ENCODE measurements around the gene FAM98C.
"Not testable (repeated sequence)": the region's sequence is repeated elsewhere in the genome, so short reads cannot be mapped to it uniquely, and the experiment has no call there.

Gene FAM98C

GRCh38 chr19:38399537-38399936 is 3.4 kb upstream of the FAM98C start:
- DNase-seq, result no peak

DNA sequence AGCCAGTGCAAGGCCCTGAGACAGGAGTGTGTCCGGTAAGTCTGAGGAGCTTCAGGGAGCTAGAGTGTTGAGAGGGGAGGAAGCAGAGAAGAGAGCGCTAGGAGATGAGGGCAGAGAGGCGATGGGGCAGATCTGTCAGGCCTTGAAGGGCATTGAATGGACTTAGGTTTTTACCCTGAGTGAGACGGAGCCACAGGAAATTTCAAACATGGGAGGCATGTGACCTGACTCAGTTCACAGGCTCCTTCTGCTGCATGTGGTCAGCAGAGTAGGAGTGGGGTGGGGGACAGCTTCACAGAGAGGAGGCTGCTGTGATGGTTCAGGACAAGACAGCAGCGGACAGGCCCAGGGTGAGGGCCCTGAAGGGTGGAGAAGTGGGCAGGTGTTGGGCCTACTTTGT is 2.5 kb upstream of the FAM98C start:
- DNase-seq, result no peak

- no peak for DNase-seq
Measured at GRCh38 chr19:38401148-38401547, 1.7 kb upstream of the FAM98C start.

DNA sequence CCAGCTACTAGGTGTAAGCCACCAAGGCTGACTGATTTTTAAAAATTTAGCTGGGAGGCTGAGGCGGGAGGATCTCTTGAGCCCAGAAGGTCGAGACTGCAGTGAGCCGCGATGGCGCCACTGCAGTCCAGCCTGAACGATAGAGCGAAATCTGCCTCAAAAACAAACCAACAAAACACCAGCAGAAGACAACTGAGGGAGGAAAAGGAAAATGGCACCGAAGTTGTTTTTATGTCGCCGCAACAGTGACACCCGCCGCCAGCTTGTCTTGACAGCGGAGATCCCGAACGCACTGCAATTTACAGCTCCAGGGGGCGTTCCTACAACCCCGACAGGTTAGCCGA is 298 bp upstream of the FAM98C start:
- no peak for DNase-seq

- DNase-seq, result no peak
Measured at GRCh38 chr19:38404858-38405257, 2.0 kb downstream of the FAM98C start.

DNA sequence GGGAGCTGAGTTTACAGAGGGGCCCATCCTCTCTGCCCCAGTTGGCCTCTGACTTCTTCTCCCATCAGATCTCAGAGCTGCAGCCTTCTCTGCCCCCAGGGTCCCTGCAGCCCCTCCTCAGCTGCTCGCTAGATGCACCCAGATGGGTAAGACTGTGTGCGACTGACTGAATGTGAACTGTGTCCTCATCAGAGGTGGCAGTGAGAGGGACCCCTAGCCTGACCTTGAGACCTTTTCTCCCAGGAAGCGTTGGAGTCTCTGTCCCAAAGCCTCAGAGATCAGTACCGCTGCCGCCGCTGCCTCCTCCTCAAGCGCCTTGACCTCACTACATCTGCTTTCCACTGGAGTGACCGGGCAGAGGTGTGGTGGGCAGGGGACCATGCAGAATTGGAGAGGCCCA is 2.4 kb downstream of the FAM98C start:
- no peak for DNase-seq

GRCh38 chr19:38409631-38410133 is 6.8 kb downstream of the FAM98C start:
- no peak for DNase-seq

GRCh38 chr19:38410407-38410806 is 7.5 kb downstream of the FAM98C start:
- not testable (repeated sequence) for DNase-seq

- no peak for DNase-seq
Measured at GRCh38 chr19:38411041-38411712, 8.3 kb downstream of the FAM98C start.

DNA sequence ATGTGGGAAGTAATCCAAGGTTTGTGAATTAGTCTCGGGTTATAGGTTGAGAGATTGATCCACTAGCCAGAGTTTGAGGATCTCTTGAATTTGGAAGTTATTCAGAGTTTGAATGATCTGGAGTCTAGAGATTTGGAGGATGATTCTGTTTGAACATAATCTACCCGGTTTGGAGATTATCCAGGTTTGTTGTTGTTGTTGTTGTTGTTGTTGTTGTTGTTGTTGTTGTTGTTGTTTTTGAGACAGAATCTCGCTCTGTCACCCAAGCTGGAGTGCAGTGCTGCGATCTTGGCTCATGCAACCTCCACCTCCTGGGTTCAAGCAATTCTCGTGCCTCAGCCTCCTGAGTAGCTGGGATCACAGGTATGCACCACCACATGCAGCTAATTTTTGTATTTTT is 9.0 kb downstream of the FAM98C start:
- DNase-seq, result not testable (repeated sequence)

DNA sequence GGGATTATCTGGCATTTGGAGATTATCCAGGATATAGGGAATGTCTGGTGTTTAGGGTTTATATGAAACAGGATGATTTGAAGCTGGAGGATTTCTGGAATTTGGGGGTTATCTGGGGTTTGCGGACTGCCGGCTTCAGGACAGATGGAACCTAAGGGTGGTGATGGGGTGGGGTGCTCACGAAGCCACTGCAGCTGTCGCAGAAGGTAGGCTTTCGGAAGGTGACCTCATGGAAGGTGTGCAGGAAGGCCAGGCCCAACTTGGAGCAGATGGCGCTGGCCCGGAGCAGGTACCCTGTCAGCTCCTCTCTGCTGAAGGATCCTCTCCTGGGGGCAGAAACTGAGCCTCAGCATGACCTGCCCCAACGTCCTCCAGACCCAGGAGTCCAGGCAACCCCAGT is 9.6 kb downstream of the FAM98C start:
- no peak for DNase-seq

DNA sequence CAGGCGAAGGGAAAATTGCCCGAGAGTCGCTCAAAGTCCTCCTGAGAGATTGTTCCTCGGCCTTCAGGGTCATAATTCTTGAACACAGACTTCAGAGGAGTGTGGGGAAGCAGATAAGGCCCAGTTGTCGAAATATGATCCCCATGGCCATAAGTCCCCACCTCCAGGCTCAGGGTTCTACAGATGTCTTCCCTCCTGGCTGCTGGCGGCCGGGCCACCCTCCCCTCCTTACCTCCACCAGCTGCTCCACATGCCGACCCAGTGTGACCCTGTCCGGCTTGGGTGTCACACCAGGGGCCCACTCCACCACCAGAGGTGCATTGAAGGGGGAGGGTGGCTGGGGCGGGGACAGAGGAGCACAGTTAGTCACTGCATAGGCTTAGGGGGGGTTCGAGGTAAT is 10.1 kb downstream of the FAM98C start:
- DNase-seq, result no peak

- no peak for DNase-seq
Measured at GRCh38 chr19:38413416-38413815, 10.5 kb downstream of the FAM98C start.

- no peak for DNase-seq
Measured at GRCh38 chr19:38417146-38417543, 14.3 kb downstream of the FAM98C start.

GRCh38 chr19:38417544-38418506 is 14.9 kb downstream of the FAM98C start:
- DNase-seq, result no peak

DNA sequence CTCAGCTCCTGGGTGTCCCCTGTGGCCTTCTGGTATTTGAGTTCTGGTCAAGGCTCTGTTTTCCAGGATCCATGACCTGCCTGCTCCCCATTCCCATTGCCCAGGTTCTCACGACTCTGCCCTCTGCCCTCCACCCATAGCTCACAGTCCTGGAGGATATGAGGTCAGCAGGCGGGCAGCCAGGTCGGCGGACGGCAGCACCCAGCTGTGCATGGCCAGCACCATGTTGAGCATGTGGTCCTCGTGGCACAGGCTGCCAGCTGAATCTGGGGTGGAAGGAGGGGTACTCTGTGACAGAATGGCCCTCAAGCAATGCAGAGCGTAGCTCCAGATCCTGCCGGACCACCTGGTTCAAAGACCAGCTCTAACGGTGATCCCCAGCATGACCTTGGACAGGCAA is 18.0 kb downstream of the FAM98C start:
- no peak for DNase-seq

- DNase-seq, result no peak
Measured at GRCh38 chr19:38421856-38422255, 19.0 kb downstream of the FAM98C start.

- no peak for DNase-seq
Measured at GRCh38 chr19:38422438-38422837, 19.5 kb downstream of the FAM98C start.

GRCh38 chr19:38424272-38424671 is 21.4 kb downstream of the FAM98C start:
- no peak for DNase-seq

GRCh38 chr19:38425222-38425809 is 22.4 kb downstream of the FAM98C start:
- no peak for DNase-seq

GRCh38 chr19:38425810-38426466 is 23.0 kb downstream of the FAM98C start, which contains the start of gene RASGRP4:
Gene RASGRP4 (minus strand): TSS chr19:38426219. CDS start chr19:38426091, 128 bp downstream.
- DNase-seq, result no peak

- DNase-seq, result not testable (repeated sequence)
Measured at GRCh38 chr19:38427035-38427677, 24.3 kb downstream of the FAM98C start.
